ENCODE measurements around the gene ID2.

ID2 gene

GRCh38 chr2:8681786-8682692, at the start of gene ID2:
Gene ID2 (plus strand): TSS chr2:8682056. CDS start chr2:8682166, 110 bp downstream.
- peak; percentile 99 for DNase-seq

- no peak for DNase-seq
Observed at GRCh38 chr2:8632755-8633154, 49.1 kb upstream of the ID2 start.

GRCh38 chr2:8633186-8633734, 48.6 kb upstream of the ID2 start:
- DNase-seq: no peak

GRCh38 chr2:8633735-8634313, 48.0 kb upstream of the ID2 start:
- no peak for DNase-seq

GRCh38 chr2:8634466-8635172, 47.2 kb upstream of the ID2 start:
- no peak for DNase-seq

GRCh38 chr2:8636041-8636491, 45.8 kb upstream of the ID2 start:
- DNase-seq: peak; percentile 50

- peak; percentile 61 for DNase-seq
Observed at GRCh38 chr2:8636721-8637636, 44.9 kb upstream of the ID2 start.

GRCh38 chr2:8638327-8638726, 43.5 kb upstream of the ID2 start:
- DNase-seq: peak; percentile 63

GRCh38 chr2:8639122-8639635, 42.7 kb upstream of the ID2 start:
- no peak for DNase-seq

GRCh38 chr2:8640498-8640897, 41.4 kb upstream of the ID2 start:
- no peak for DNase-seq

GRCh38 chr2:8641301-8641965, 40.4 kb upstream of the ID2 start:
- no peak for DNase-seq

- no peak for DNase-seq
Observed at GRCh38 chr2:8642366-8643068, 39.3 kb upstream of the ID2 start.

GRCh38 chr2:8643250-8643995, 38.4 kb upstream of the ID2 start:
- DNase-seq: no peak

- no peak for DNase-seq
Observed at GRCh38 chr2:8643996-8644356, 37.9 kb upstream of the ID2 start.

- no peak for DNase-seq
Observed at GRCh38 chr2:8644605-8645175, 37.2 kb upstream of the ID2 start.

- DNase-seq: no peak
Observed at GRCh38 chr2:8645176-8645831, 36.6 kb upstream of the ID2 start.

- no peak for DNase-seq
Observed at GRCh38 chr2:8646731-8647461, 35.0 kb upstream of the ID2 start.

- no peak for DNase-seq
Observed at GRCh38 chr2:8647462-8647857, 34.4 kb upstream of the ID2 start.
